ENCODE measurements around the gene DLEC1. TPM values are rescaled to one million over a fixed set of nuclear protein-coding genes. Genes with fewer than 3 reads are reported as not detected.

Gene DLEC1
- total RNA-seq, 1 donor from 2014 or later = 0.11 TPM

GRCh38 chr3:38003371-38003816 is 35.6 kb upstream of the DLEC1 start:
- TF ChIP-seq CTCF (IDR thresholded peaks at IDR 0.05) = peak; percentile 78 to 82 (median 80)
- intact Hi-C loops (cut with DNase I) = loop anchor here (1.0 kb wide), 1 partner anchor 147 kb away; no protein-coding TSS in a partner anchor
- Histone ChIP-seq H3K4me3 (no peak overlapping the region), H3K4me1 (peaks cover 0 to 7% of the 10 kb centered on the region in 2 donors), H3K27me3 (no peaks in the 10 kb centered on the region), H3K27ac (peak overlapping the region; percentile 30 to 50), H3K36me3 (peaks cover 18 to 24% of the 10 kb centered on the region in 2 donors), H3K9me3 (no peaks in the 10 kb centered on the region)
- peak in 1 of 2 donors; percentile 82 for DNase-seq (ENCODE audit: low spot score in 2 of 2)

GRCh38 chr3:38003817-38004414 is 35.1 kb upstream of the DLEC1 start:
- Histone ChIP-seq H3K4me3 (no peak overlapping the region), H3K36me3 (peaks cover 23 to 29% of the 10 kb centered on the region in 2 donors), H3K27me3 (no peaks in the 10 kb centered on the region), H3K4me1 (peaks cover 0 to 4% of the 10 kb centered on the region in 2 donors), H3K27ac (peak overlapping the region; percentile 30 to 50), H3K9me3 (no peaks in the 10 kb centered on the region)
- intact Hi-C loops (cut with DNase I) = loop anchor here (1.0 to 2.0 kb wide), 2 partner anchors 37 to 148 kb away; no protein-coding TSS in a partner anchor
- no peak for TF ChIP-seq CTCF (IDR thresholded peaks at IDR 0.05)
- no peak for DNase-seq (ENCODE audit: low spot score in 2 of 2)

GRCh38 chr3:38004415-38005075 is 34.5 kb upstream of the DLEC1 start:
- H3K36me3 ChIP-seq = peaks cover 27 to 34% of the 10 kb centered on the region in 2 donors
- no peaks in the 10 kb centered on the region for H3K27me3 ChIP-seq
- no peaks in the 10 kb centered on the region for H3K9me3 ChIP-seq
- H3K4me3 ChIP-seq = no peak overlapping the region
- peaks cover 0 to 4% of the 10 kb centered on the region in 2 donors for H3K4me1 ChIP-seq
- intact Hi-C loops (cut with DNase I) = loop anchor here (2.0 kb wide), 1 partner anchor 36 kb away; no protein-coding TSS in a partner anchor
- peak overlapping the region in 1 of 2 donors; percentile 50 for H3K27ac ChIP-seq
- DNase-seq (ENCODE audit: low spot score in 2 of 2) = peak in 1 of 2 donors; percentile 86
- TF ChIP-seq CTCF (IDR thresholded peaks at IDR 0.05) = peak; percentile 44 to 71 (median 49)

DNA sequence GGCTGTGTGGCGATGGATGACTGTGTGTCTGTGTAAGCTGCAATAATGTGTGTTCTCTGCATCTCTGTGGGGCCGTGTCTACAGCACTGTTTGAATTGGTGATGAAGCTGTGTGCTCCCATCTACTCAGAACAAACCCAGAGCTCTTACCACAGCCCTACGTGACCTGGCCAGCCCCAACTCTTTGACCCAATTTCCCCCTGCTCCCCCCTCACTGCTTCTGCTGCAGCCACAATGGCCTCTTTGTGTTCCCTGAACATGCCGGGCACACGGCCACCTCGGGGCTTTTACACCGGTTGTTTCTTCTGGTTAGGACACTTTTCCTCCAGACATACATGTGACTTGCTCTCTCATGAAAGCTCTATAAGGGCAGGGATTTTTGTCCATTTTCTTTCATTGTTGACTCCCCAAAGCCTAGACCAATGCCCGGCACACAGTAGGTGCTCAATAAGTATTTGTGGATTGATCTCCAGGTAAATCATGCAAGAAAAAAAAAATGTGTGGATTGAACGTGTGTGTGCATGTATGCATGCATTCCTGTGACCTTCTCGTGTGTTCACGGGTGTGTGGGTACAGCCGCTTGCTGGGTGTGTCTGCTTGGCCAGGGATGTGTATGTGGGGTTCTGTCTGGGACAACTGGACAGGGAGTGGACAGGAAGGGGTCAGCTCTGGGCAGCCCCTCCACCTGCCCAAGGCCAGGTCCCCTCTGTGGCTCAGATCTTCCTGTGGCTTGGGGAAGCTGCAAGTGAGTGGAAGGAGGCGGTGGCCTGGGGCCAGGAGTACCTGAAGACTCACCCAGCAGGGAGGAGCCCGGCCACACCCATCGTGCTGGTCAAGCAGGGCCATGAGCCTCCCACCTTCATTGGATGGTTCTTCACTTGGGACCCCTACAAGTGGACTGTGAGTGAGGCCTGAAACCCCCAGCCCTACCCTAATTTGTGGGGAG is 33.7 kb upstream of the DLEC1 start:
- TF ChIP-seq CTCF (IDR thresholded peaks at IDR 0.05) = no peak
- Histone ChIP-seq H3K4me3 (no peak overlapping the region), H3K27me3 (no peaks in the 10 kb centered on the region), H3K4me1 (peaks cover 0 to 4% of the 10 kb centered on the region in 2 donors), H3K27ac (no peak overlapping the region), H3K9me3 (no peaks in the 10 kb centered on the region), H3K36me3 (peaks cover 35 to 42% of the 10 kb centered on the region in 2 donors)
- no peak for DNase-seq (ENCODE audit: low spot score in 2 of 2)
- intact Hi-C loops (cut with DNase I) = loop anchor here (2.0 kb wide), 1 partner anchor 35 kb away; no protein-coding TSS in a partner anchor

- no peak for DNase-seq (ENCODE audit: low spot score in 2 of 2)
- peaks cover 41 to 48% of the 10 kb centered on the region in 2 donors for H3K36me3 ChIP-seq
- intact Hi-C loops (cut with DNase I) = no loop called here
- H3K4me3 ChIP-seq = no peak overlapping the region
- peaks cover 0 to 4% of the 10 kb centered on the region in 2 donors for H3K4me1 ChIP-seq
- no peak for TF ChIP-seq CTCF (IDR thresholded peaks at IDR 0.05)
- no peak overlapping the region for H3K27ac ChIP-seq
- H3K9me3 ChIP-seq = no peaks in the 10 kb centered on the region
- no peaks in the 10 kb centered on the region for H3K27me3 ChIP-seq
Observed at GRCh38 chr3:38006031-38006430, 33.0 kb upstream of the DLEC1 start.

Measured in ascending aorta (tissue), 2 donors.